Putamen (tissue), 1 donor: ENCODE results near the gene MACROD2.

ENCODE experiments used
- DNase-seq: peaks from one replicate; pipeline ENCODE4 v3.0.0-alpha.2; 2016; ENCODE audit warnings: low spot score

MACROD2 gene

GRCh38 chr20:15911581-15911980 lies 1916.3 kb downstream of the MACROD2 start:
- DNase-seq = no peak

- DNase-seq = no peak
Measured at GRCh38 chr20:15913391-15914025, 1918.2 kb downstream of the MACROD2 start.

- no peak for DNase-seq
Measured at GRCh38 chr20:15916623-15917022, 1921.3 kb downstream of the MACROD2 start.

- DNase-seq = no peak
Measured at GRCh38 chr20:15917283-15917682, 1922.0 kb downstream of the MACROD2 start.

- DNase-seq = no peak
Measured at GRCh38 chr20:15918631-15919030, 1923.3 kb downstream of the MACROD2 start.

- no peak for DNase-seq
Measured at GRCh38 chr20:15919118-15919517, 1923.8 kb downstream of the MACROD2 start.

GRCh38 chr20:15921930-15922329 lies 1926.6 kb downstream of the MACROD2 start:
- no peak for DNase-seq

GRCh38 chr20:15922556-15922955 lies 1927.2 kb downstream of the MACROD2 start:
- no peak for DNase-seq

GRCh38 chr20:15923030-15923776 lies 1927.9 kb downstream of the MACROD2 start:
- no peak for DNase-seq

- no peak for DNase-seq
Measured at GRCh38 chr20:15924556-15924955, 1929.2 kb downstream of the MACROD2 start.

- DNase-seq = no peak
Measured at GRCh38 chr20:15925376-15925775, 1930.1 kb downstream of the MACROD2 start.

GRCh38 chr20:15927893-15928650 lies 1932.8 kb downstream of the MACROD2 start:
- DNase-seq = no peak

- DNase-seq = no peak
Measured at GRCh38 chr20:15928946-15929345, 1933.6 kb downstream of the MACROD2 start.

GRCh38 chr20:15930311-15931305 lies 1935.3 kb downstream of the MACROD2 start:
- DNase-seq = peak; percentile 34

GRCh38 chr20:15931897-15932296 lies 1936.6 kb downstream of the MACROD2 start:
- DNase-seq = no peak

GRCh38 chr20:15937179-15937578 lies 1941.9 kb downstream of the MACROD2 start:
- DNase-seq = no peak

GRCh38 chr20:15938847-15939246 lies 1943.5 kb downstream of the MACROD2 start:
- no peak for DNase-seq

- DNase-seq = no peak
Measured at GRCh38 chr20:15940127-15940526, 1944.8 kb downstream of the MACROD2 start.

- DNase-seq = no peak
Measured at GRCh38 chr20:15942130-15942529, 1946.8 kb downstream of the MACROD2 start.

- no peak for DNase-seq
Measured at GRCh38 chr20:15945289-15945688, 1950.0 kb downstream of the MACROD2 start.

GRCh38 chr20:15949391-15949790 lies 1954.1 kb downstream of the MACROD2 start:
- DNase-seq = no peak

- no peak for DNase-seq
Measured at GRCh38 chr20:15951658-15952057, 1956.3 kb downstream of the MACROD2 start.
